Measurements from ENCODE around the gene RPH3AL. TPM values are rescaled to one million over a fixed set of nuclear protein-coding genes. Genes with fewer than 3 reads are reported as not detected.

The RPH3AL gene
- polyA plus RNA-seq, 3 donors, result 0.71 to 1.9 (median 1.5) TPM

DNA sequence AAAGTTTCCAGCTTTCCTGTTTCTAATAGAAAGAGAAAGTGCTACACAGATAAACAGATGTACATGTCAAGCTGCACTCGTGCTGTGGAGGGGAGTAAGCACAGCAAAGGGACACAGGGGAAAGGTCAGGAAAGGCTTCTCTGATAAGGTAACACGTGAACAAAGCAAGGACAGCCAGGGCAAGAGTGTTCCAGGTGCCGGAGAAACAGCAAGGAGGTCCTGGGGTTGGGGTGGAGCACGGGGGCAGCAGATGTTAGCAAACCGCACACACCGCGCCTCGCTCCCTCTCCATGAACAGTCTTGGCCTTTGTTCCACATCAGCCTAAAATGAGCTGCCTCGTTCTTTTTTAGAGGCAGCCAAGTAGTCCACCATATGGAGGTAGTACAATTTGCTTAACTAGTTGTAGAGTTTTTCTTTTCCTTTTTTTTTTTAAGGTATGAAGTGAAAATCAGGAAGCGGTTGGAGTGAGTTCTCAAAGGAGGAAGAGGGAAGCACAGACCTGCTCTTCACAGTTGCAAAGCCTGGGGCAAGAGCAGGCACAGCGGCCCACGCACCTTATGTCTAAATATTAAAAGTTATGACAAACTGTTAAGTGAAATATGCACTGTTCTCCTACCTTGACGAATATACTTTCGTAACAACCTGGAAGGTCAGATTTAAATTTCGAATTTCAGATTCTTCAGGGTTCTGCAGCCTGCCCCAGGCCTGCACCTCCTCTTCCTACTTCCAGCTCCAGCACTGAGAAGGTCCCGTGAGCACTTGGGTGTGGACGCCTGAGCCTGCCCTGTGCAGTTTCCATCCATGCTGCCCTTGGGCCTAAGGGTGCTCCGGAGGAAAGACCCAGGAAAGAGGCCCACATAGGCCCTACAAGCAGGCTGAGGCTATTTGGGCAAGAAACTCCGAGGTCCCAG lies 41.5 kb upstream of the RPH3AL start:
- Mint-ChIP-seq H3K27me3 (ENCODE audit: low read depth in 3 of 3) (peaks cover 2 to 8% (median 8%) of the 10 kb centered on the region in 3 donors), H3K27ac (peak overlapping the region in 3 of 7 donors; percentile 15 to 75 (median 52)), H3K4me1 (peaks cover 25% of the 10 kb centered on the region), H3K9me3 (peaks cover 0 to 3% (median 0%) of the 10 kb centered on the region in 7 donors), H3K4me3 (peak overlapping the region; percentile 67 to 77), H3K36me3 (no peaks in the 10 kb centered on the region)
- H3K36me3 ChIP-seq (replicated peaks in 1 of 2; ENCODE audit: control insufficient read depth in 1 of 2, insufficient read depth in 2 of 2, low read length in 2 of 2), result no peaks in the 10 kb centered on the region
- 46% methylated on average over 15 of the region's 19 CpGs for WGBS (ENCODE audit: insufficient coverage)
- no peaks in the 10 kb centered on the region for H3K27me3 ChIP-seq (ENCODE audit: control insufficient read depth in 2 of 2, insufficient read depth in 2 of 2, low read length in 2 of 2)
- DNase-seq, result peak in 1 of 3 donors; percentile 27
- no peaks in the 10 kb centered on the region for H4K20me1 ChIP-seq (ENCODE audit: insufficient read depth, low read length)
- H2AFZ ChIP-seq (ENCODE audit: insufficient read depth, low read depth, low read length, poor library complexity, severe bottlenecking), result peak overlapping the region; percentile 11
- peak overlapping the region; percentile 20 for H3K4me2 ChIP-seq (replicated peaks; ENCODE audit: extremely low read depth, low read length, poor library complexity, severe bottlenecking)
- H3K4me1 ChIP-seq (ENCODE audit: control insufficient read depth in 1 of 2, insufficient read depth in 2 of 2, low read length in 2 of 2), result peaks cover 24% of the 10 kb centered on the region in 2 donors
- intact Hi-C loops (cut with micrococcal nuclease), result no loop called here
- TF ChIP-seq CTCF (IDR thresholded peaks at IDR 0.05), result no peak
- no peak overlapping the region for H3K27ac ChIP-seq (ENCODE audit: low read depth in 1 of 2, low read length in 2 of 2)
- H3K4me3 ChIP-seq (replicated peaks in 1 of 3; ENCODE audit: low read depth in 2 of 3, low read length in 3 of 3), result peak overlapping the region in 1 of 3 experiments; percentile 18
- no peaks in the 10 kb centered on the region for H3K79me2 ChIP-seq (ENCODE audit: insufficient read depth, low read length)
- H3K9me3 ChIP-seq (replicated peaks in 1 of 2; ENCODE audit: control insufficient read depth in 1 of 2, insufficient read depth in 1 of 2, low read length in 2 of 2), result no peaks in the 10 kb centered on the region
- H3K9ac ChIP-seq (ENCODE audit: insufficient read depth, low read length, poor library complexity, severe bottlenecking), result no peak overlapping the region

DNA sequence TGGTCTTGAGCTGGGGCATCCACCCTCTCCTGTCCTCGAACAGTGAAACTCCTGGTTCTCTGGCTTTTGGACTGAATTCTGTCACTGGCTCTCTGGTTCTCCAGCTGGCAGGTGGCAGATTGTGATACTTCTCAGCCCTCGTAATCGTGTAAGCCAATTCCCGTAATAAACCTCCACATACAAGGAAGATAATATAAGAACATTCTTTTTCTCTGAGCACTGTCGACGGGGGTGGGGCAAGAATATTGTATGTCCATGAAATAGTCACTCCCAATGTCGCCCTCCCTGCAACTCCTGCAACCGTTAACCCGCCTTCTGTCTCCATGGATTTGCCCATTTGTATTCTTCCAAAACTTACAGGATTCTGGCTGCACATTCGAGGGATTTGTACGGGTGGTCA lies 39.2 kb upstream of the RPH3AL start:
- Histone ChIP-seq H3K4me3 (replicated peaks in 1 of 3; ENCODE audit: low read depth in 2 of 3, low read length in 3 of 3) (no peak overlapping the region), H3K4me1 (ENCODE audit: control insufficient read depth in 1 of 2, insufficient read depth in 2 of 2, low read length in 2 of 2) (peaks cover 24% of the 10 kb centered on the region in 2 donors), H3K4me2 (replicated peaks; ENCODE audit: extremely low read depth, low read length, poor library complexity, severe bottlenecking) (no peak overlapping the region), H3K9ac (ENCODE audit: insufficient read depth, low read length, poor library complexity, severe bottlenecking) (no peak overlapping the region), H3K9me3 (replicated peaks in 1 of 2; ENCODE audit: control insufficient read depth in 1 of 2, insufficient read depth in 1 of 2, low read length in 2 of 2) (no peaks in the 10 kb centered on the region), H3K27ac (ENCODE audit: low read depth in 1 of 2, low read length in 2 of 2) (no peak overlapping the region), H3K79me2 (ENCODE audit: insufficient read depth, low read length) (no peaks in the 10 kb centered on the region), H2AFZ (ENCODE audit: insufficient read depth, low read depth, low read length, poor library complexity, severe bottlenecking) (no peak overlapping the region), H4K20me1 (ENCODE audit: insufficient read depth, low read length) (no peaks in the 10 kb centered on the region), H3K36me3 (replicated peaks in 1 of 2; ENCODE audit: control insufficient read depth in 1 of 2, insufficient read depth in 2 of 2, low read length in 2 of 2) (no peaks in the 10 kb centered on the region), H3K27me3 (ENCODE audit: control insufficient read depth in 2 of 2, insufficient read depth in 2 of 2, low read length in 2 of 2) (peaks cover 1 to 3% of the 10 kb centered on the region in 2 donors)
- Mint-ChIP-seq H3K27me3 (ENCODE audit: low read depth in 3 of 3) (peaks cover 18 to 21% (median 19%) of the 10 kb centered on the region in 3 donors), H3K4me1 (peaks cover 26% of the 10 kb centered on the region), H3K9me3 (peaks cover 0 to 8% (median 3%) of the 10 kb centered on the region in 7 donors), H3K27ac (peak overlapping the region in 1 of 7 donors; percentile 3), H3K36me3 (no peaks in the 10 kb centered on the region), H3K4me3 (no peak overlapping the region)
- TF ChIP-seq CTCF (IDR thresholded peaks at IDR 0.05), result no peak
- WGBS (ENCODE audit: insufficient coverage), result 75% methylated on average over 4 of the region's 11 CpGs
- no peak for DNase-seq
- intact Hi-C loops (cut with micrococcal nuclease), result no loop called here
